HG03135 (cell line): ENCODE data around the gene PGAM2.

Source experiments
- ATAC-seq: cut with Tn5 transposase; IDR thresholded peaks from one replicate; pipeline ENCODE4 v1.9.1; 2021; ENCODE audit warnings: mild to moderate bottlenecking, moderate library complexity; ENCODE audit not compliant: unreplicated experiment

Gene PGAM2

DNA sequence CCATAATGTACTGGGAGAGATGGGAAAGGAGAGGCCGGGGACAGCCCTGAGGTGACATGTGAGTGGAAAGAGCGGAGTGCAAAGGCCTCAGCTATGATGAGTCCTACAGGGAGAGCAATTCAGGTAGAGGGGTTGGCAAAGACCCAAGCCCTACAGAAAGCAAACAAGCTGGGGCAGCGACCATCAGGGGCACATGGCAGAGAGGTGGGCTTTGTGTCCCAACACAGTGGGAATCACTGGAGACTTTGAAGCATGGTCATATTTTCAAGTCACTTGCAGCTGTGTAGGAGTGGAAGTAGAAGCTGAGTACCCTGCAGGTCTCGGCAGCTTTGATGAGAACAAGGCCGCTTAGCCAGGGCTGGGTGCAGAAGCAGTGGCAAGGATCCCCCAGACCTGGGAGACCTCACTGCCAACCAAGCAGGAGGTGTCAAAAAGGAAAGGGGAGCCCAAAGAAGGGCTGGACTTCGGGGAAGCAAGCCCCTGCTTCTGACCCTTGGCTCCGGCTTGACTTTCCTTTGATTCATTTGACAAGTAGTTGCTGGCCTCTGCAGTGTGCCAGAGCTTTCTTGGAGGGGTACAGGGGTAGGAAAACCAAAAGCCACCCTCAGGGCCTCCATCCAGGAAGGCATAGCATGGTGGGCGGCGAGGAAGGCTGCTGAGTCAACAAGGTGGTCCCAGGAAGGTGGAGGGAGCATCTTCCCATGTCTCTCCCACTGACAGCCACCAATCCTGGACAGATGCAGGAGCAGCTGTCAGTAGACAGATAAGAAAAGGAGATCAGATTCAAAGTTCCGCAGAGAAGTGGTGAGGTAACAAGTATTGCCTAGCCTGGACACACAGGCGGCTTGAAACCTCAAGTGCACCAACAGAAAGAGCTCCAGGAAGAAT is 1.9 kb upstream of the PGAM2 start:
- no peak for ATAC-seq

DNA sequence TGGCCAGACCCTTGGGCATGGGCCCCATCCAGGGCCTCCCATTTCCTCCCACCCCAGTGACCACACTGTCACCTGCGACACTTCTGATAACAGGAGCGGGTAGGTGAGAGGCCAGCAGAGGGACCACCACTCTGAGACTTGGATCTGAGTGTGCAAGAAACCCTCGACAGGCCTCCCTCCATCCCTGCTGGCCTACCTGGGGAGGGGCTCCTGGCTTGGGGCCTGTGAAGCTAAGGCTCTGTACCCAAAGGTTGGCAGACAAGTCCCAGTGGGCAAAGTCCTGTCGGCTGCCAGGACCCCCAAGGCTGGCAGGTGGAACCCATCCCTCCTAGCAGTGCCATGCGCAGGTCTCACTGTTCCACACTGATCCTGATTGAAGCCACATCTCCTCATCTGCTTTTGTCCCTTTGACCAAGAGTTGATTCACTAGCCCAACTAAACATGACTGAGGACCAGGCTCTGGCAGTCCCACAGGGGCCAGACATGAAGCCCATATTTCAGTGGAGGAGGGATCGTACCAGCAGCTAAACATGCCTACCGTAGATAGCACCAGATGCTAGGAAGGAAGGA is 1.2 kb upstream of the PGAM2 start:
- no peak for ATAC-seq

DNA sequence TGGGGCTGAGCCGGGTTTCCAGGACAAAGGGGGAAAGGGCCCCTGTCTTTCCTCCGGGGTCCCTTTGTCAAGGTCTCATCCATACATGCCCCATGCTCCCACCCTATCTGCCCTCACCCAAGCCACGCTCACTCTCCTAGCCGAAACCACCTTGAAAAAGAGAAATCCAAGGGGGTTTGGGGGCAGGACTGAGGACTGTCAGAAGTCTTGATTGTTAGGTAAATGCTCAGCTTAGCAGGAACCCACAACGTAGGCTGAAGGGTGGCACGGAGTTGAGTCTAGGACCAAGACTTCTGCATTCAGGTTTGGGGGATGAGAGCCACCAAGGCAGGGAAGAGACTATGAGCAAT is 719 bp upstream of the PGAM2 start:
- no peak for ATAC-seq

DNA sequence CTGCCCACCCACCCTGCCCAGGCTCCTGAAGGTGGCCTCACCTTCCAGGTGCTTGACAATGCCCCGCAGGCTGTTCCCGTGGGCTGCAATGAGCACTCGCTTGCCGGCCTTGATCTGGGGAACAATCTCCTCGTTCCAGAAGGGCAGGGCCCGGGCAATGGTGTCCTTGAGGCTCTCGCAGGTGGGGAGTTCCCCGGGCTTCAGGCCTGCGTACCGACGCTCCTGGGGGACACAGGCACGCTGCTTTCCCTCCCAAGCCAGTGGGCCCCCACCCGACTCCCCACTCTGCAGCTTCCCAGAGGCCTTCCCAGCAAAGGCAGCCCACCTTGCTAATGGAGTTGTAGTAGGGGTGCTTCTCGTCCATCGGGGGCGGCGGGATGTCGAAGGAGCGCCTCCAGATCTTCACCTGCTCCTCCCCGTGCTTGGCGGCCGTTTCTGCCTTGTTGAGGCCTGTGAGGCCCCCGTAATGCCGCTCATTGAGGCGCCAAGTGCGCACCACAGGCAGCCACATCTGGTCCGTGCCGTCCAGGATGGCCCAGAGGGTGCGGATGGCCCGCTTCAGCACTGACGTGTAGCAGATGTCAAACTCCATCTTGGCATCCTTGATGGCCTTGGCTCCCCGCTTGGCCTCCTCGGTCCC is 456 bp downstream of the PGAM2 start:
- ATAC-seq, result no peak

DNA sequence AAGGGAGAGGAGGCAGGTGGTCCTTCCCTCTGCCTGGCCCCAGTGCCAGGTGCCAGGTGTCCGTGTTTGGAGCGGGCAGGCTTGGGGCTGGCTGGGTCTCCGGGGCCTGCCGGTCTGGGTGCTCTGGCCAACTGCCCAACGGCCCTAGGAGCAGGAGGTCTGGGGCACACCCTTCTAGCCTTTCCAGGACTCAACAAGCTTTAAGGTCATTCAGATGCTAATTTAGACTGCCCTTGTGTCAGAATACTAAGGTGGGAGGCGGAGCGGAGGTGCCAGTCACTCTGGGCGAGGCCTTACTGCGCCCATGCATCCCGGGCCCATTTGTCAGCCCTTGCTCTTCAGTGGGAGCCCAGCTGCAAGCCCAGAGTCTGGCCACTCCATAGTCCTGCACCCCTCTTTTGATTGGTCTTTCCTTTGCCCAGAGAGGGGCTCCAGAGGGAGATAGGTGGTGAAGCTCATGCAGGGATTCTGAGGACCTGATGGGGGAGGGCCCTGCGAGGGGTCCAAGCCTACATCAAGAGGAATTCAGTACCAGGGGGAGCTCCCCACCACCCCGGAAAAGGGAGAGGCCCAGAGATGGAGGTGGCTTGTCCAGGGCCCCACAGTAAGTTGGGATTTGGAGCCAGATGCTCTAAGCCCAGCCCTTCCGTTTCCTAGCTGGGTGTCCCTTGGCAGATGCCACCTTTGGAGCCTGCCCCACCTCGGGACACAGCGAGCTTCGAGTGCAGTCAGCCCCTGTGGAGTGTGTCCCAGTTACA is 1.3 kb downstream of the PGAM2 start:
- ATAC-seq, result no peak

GRCh38 chr7:44063547-44063893 is 1.8 kb downstream of the PGAM2 start:
- no peak for ATAC-seq

- ATAC-seq, result no peak
Measured at GRCh38 chr7:44062903-44063295, 2.5 kb downstream of the PGAM2 start.

GRCh38 chr7:44062180-44062902 is 3.0 kb downstream of the PGAM2 start:
- no peak for ATAC-seq

- ATAC-seq, result no peak
Measured at GRCh38 chr7:44061645-44062179, 3.7 kb downstream of the PGAM2 start.

GRCh38 chr7:44060948-44061644 is 4.3 kb downstream of the PGAM2 start:
- no peak for ATAC-seq

GRCh38 chr7:44060091-44060947 is 5.0 kb downstream of the PGAM2 start:
- no peak for ATAC-seq

DNA sequence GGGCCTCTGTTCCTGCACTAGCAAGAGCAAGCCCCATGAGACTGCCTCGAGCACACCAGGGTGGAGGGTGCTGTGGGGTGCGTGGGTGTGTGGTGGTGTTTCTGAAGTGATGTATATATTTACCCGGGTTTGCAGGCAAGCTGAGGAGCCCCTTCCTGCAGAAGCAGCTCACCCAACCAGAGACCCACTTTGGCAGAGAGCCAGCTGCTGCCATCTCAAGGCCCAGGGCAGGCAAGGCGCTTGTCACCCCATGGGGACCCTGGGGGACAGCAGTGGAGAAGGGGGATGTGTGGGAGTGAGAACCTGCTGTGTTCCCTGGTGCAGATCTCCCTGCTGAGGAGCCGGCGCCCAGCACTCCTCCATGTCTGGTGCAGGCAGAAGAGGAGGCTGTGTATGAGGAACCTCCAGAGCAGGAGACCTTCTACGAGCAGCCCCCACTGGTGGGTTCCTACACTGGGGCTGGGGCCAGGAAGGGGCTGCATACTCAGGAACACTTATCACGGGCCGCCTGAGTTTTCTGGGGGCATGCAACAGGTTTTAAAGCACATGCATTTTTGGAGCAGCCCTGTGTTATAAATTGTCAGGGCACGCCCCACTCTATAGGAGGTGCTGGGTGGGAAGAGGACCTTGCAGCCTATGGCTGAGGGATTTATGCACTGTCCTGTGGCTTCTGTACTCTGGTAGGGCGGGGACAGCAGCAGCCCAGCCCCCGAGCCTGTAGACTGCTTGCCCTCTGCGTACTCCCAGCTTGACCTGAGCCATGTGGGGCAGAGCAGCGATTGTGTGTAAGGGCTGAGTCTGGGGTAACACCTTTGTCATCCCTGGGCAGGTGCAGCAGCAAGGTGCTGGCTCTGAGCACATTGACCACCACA is 5.9 kb downstream of the PGAM2 start:
- ATAC-seq, result no peak

DNA sequence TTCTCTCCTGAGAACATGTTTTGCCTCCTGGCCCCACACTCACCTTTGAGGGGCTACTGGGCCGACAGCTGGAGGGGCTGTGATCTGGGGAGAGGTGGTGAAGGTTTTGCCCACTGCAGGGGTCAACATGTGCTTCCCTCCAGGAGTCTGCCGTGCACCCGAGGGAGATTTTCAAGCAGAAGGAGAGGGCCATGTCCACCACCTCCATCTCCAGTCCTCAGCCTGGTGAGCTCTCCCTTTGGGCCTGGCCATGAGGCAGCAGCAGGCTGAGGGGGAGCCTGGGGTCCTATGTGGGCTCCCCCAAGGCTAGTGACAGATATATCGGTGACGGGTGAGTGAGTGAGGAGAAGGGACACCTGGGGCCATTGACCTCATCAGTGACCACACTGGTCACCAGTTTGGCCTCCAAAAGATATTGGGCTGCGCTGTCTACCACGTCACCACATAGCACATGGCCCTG is 6.6 kb downstream of the PGAM2 start:
- ATAC-seq, result no peak

GRCh38 chr7:44057849-44058758 is 7.3 kb downstream of the PGAM2 start:
- no peak for ATAC-seq

DNA sequence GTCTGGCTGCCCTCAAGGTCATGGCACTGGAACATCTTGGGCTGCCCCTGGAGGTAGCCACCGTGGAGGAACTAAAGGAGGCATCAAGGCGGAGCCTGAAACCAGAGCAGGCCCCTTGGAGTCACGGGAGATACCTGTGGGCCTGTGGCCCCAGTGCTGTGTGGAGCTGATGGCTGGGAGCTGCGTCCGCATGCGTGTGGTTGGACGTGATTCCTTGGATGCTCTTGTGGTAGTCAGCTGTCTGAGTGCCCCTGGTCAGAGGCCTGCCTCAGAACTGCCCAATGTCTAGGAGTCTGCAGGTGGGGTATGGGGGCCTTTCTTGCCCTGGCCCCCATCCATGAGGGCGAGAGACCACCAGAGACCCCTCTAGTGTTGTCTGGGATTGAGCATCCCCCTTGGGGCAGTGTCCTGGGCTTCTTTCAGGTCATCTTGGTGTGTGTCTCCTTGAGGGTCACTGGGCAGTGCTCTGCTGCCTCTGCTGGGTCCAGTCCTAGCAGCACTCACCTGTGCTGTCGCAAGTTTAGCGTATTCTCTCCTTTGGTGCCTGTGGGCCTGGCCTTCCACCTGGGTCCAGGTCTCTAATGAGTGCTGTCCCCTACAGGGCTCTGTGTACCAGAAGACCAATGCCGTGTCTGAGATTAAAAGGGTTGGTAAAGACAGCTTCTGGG is 8.1 kb downstream of the PGAM2 start:
- no peak for ATAC-seq

DNA sequence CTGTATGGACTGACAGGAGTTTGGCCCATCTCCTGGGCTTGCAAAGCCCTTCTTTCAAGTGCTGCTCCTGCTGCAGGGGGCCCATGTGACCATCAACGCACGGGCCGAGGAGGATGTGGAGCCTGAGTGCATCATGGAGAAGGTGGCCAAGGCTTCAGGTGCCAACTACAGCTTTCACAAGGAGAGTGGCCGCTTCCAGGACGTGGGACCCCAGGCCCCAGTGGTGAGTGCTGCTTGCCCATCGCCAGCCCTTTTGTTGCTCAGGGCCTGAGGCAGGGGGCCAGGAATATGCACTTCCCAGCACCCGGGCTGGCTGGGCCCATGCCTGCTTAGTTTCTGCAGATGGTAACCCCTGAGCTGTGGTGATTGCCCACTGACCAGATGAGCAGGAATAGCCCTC is 8.7 kb downstream of the PGAM2 start:
- no peak for ATAC-seq
